Measurements from ENCODE around the gene H1-8.

H1-8 gene

DNA sequence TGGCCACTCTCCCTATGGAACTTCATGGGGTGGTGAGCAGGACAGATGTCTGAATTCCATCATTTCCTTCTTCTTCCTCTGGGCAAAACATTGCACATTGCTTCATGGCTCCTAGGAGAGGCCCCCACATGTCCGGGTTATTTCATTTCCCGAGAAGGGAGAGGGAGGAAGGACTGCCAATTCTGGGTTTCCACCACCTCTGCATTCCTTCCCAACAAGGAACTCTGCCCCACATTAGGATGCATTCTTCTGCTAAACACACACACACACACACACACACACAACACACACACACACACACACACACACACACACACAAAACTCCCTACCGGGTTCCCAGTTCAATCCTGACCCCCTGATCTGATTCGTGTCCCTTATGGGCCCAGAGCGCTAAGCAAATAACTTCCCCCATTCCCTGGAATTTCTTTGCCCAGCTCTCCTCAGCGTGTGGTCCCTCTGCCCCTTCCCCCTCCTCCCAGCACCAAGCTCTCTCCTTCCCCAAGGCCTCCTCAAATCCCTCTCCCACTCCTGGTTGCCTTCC lies 12.7 kb upstream of the H1-8 start:
- TF ChIP-seq, protein P1, sequence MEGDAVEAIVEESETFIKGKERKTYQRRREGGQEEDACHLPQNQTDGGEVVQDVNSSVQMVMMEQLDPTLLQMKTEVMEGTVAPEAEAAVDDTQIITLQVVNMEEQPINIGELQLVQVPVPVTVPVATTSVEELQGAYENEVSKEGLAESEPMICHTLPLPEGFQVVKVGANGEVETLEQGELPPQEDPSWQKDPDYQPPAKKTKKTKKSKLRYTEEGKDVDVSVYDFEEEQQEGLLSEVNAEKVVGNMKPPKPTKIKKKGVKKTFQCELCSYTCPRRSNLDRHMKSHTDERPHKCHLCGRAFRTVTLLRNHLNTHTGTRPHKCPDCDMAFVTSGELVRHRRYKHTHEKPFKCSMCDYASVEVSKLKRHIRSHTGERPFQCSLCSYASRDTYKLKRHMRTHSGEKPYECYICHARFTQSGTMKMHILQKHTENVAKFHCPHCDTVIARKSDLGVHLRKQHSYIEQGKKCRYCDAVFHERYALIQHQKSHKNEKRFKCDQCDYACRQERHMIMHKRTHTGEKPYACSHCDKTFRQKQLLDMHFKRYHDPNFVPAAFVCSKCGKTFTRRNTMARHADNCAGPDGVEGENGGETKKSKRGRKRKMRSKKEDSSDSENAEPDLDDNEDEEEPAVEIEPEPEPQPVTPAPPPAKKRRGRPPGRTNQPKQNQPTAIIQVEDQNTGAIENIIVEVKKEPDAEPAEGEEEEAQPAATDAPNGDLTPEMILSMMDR (IDR thresholded peaks at IDR 0.05) = no peak
- peaks cover 8% of the 10 kb centered on the region for H3K4me1 ChIP-seq

DNA sequence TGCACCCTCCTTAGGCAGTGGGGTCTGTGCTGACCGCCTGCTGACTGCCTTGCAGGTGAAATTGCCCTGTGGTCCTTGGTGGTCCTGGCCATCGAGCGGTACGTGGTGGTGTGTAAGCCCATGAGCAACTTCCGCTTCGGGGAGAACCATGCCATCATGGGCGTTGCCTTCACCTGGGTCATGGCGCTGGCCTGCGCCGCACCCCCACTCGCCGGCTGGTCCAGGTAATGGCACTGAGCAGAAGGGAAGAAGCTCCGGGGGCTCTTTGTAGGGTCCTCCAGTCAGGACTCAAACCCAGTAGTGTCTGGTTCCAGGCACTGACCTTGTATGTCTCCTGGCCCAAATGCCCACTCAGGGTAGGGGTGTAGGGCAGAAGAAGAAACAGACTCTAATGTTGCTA lies 12.2 kb upstream of the H1-8 start:
- Histone ChIP-seq H3K79me2 (no peaks in the 10 kb centered on the region), H3K9me3 (ENCODE audit: control insufficient read depth, low read length) (no peaks in the 10 kb centered on the region)
- TF ChIP-seq, protein P1 (IDR thresholded peaks at IDR 0.05) = no peak

More for the DNA sequence above, 12.7 kb upstream of the H1-8 start:
- Histone ChIP-seq H3K9me3 (ENCODE audit: control insufficient read depth, low read length) (no peaks in the 10 kb centered on the region), H3K79me2 (no peaks in the 10 kb centered on the region), H2AFZ (no peak overlapping the region), H3K27ac (no peak overlapping the region), H3K4me2 (ENCODE audit: low read length) (no peak overlapping the region), H3K4me3 (ENCODE audit: low read depth, low read length) (no peak overlapping the region), H3K36me3 (ENCODE audit: control insufficient read depth, insufficient read depth, low read length) (no peaks in the 10 kb centered on the region), H3K9ac (no peak overlapping the region), H3K27me3 (ENCODE audit: control insufficient read depth, insufficient read depth, low read length) (no peaks in the 10 kb centered on the region)

DNA sequence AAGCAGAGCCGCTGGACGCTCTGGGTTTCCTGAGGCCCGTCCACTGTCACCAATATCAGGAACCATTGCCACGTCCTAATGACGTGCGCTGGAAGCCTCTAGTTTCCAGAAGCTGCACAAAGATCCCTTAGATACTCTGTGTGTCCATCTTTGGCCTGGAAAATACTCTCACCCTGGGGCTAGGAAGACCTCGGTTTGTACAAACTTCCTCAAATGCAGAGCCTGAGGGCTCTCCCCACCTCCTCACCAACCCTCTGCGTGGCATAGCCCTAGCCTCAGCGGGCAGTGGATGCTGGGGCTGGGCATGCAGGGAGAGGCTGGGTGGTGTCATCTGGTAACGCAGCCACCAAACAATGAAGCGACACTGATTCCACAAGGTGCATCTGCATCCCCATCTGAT lies 11.3 kb upstream of the H1-8 start:
- Histone ChIP-seq H3K4me3 (ENCODE audit: low read depth, low read length) (no peak overlapping the region), H3K27me3 (ENCODE audit: control insufficient read depth, insufficient read depth, low read length) (no peaks in the 10 kb centered on the region), H3K4me2 (ENCODE audit: low read length) (no peak overlapping the region), H3K9me3 (ENCODE audit: control insufficient read depth, low read length) (no peaks in the 10 kb centered on the region), H2AFZ (no peak overlapping the region), H3K4me1 (peaks cover 16% of the 10 kb centered on the region), H3K9ac (no peak overlapping the region), H3K79me2 (no peaks in the 10 kb centered on the region), H3K36me3 (ENCODE audit: control insufficient read depth, insufficient read depth, low read length) (no peaks in the 10 kb centered on the region), H3K27ac (no peak overlapping the region)
- TF ChIP-seq, protein P1 (IDR thresholded peaks at IDR 0.05) = no peak

More for the DNA sequence above, 12.2 kb upstream of the H1-8 start:
- no peak overlapping the region for H2AFZ ChIP-seq
- H3K27me3 ChIP-seq (ENCODE audit: control insufficient read depth, insufficient read depth, low read length) = no peaks in the 10 kb centered on the region
- H3K27ac ChIP-seq = no peak overlapping the region
- no peak overlapping the region for H3K4me3 ChIP-seq (ENCODE audit: low read depth, low read length)
- no peaks in the 10 kb centered on the region for H3K36me3 ChIP-seq (ENCODE audit: control insufficient read depth, insufficient read depth, low read length)
- peaks cover 13% of the 10 kb centered on the region for H3K4me1 ChIP-seq
- H3K9ac ChIP-seq = no peak overlapping the region
- H3K4me2 ChIP-seq (ENCODE audit: low read length) = no peak overlapping the region

DNA sequence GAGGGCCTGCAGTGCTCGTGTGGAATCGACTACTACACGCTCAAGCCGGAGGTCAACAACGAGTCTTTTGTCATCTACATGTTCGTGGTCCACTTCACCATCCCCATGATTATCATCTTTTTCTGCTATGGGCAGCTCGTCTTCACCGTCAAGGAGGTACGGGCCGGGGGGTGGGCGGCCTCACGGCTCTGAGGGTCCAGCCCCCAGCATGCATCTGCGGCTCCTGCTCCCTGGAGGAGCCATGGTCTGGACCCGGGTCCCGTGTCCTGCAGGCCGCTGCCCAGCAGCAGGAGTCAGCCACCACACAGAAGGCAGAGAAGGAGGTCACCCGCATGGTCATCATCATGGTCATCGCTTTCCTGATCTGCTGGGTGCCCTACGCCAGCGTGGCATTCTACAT lies 10.7 kb upstream of the H1-8 start:
- Histone ChIP-seq H3K36me3 (ENCODE audit: control insufficient read depth, insufficient read depth, low read length) (no peaks in the 10 kb centered on the region), H3K9me3 (ENCODE audit: control insufficient read depth, low read length) (no peaks in the 10 kb centered on the region), H3K4me2 (ENCODE audit: low read length) (no peak overlapping the region), H3K4me3 (ENCODE audit: low read depth, low read length) (no peak overlapping the region), H3K27ac (no peak overlapping the region), H3K9ac (no peak overlapping the region), H3K27me3 (ENCODE audit: control insufficient read depth, insufficient read depth, low read length) (no peaks in the 10 kb centered on the region), H3K4me1 (peaks cover 16% of the 10 kb centered on the region), H3K79me2 (no peaks in the 10 kb centered on the region), H2AFZ (no peak overlapping the region)
- TF ChIP-seq, protein P1 (IDR thresholded peaks at IDR 0.05) = no peak

DNA sequence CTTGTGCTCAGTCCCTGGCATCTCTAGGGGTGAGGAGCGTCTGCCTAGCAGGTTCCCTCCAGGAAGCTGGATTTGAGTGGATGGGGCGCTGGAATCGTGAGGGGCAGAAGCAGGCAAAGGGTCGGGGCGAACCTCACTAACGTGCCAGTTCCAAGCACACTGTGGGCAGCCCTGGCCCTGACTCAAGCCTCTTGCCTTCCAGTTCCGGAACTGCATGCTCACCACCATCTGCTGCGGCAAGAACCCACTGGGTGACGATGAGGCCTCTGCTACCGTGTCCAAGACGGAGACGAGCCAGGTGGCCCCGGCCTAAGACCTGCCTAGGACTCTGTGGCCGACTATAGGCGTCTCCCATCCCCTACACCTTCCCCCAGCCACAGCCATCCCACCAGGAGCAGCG lies 9.6 kb upstream of the H1-8 start:
- no peaks in the 10 kb centered on the region for H3K27me3 ChIP-seq (ENCODE audit: control insufficient read depth, insufficient read depth, low read length)
- no peak overlapping the region for H3K4me2 ChIP-seq (ENCODE audit: low read length)
- H3K9me3 ChIP-seq (ENCODE audit: control insufficient read depth, low read length) = no peaks in the 10 kb centered on the region
- H3K4me1 ChIP-seq = peaks cover 16% of the 10 kb centered on the region
- H3K9ac ChIP-seq = no peak overlapping the region
- H3K79me2 ChIP-seq = no peaks in the 10 kb centered on the region
- TF ChIP-seq, protein P1 (IDR thresholded peaks at IDR 0.05) = no peak
- no peak overlapping the region for H3K4me3 ChIP-seq (ENCODE audit: low read depth, low read length)
- H3K36me3 ChIP-seq (ENCODE audit: control insufficient read depth, insufficient read depth, low read length) = no peaks in the 10 kb centered on the region
- no peak overlapping the region for H2AFZ ChIP-seq
- H3K27ac ChIP-seq = no peak overlapping the region
